ENCODE results near the gene VAMP1.
"Not testable (repeated sequence)": the region's sequence is repeated elsewhere in the genome, so short reads cannot be mapped to it uniquely, and the experiment has no call there.

Gene VAMP1

GRCh38 chr12:6507102-6507998, 36.9 kb upstream of the VAMP1 start:
- TF ChIP-seq CTCF (IDR thresholded peaks at IDR 0.05; ENCODE audit: insufficient read depth, low read length): no peak
- TF ChIP-seq GABPA (IDR thresholded peaks at IDR 0.05; ENCODE audit: low read depth): no peak
- TF ChIP-seq POLR2AphosphoS5 (IDR thresholded peaks at IDR 0.05; ENCODE audit: low read depth): no peak
- TF ChIP-seq REST (IDR thresholded peaks at IDR 0.05; ENCODE audit: insufficient replicate concordance, low read depth): no peak
- no peak for TF ChIP-seq SPI1 (IDR thresholded peaks at IDR 0.05; ENCODE audit: borderline replicate concordance, low read depth)
- no peak for DNase-seq (ENCODE audit: low read depth in 1 of 2, low spot score in 1 of 2)
- no peak overlapping the region for H3K4me3 ChIP-seq (replicated peaks; ENCODE audit: insufficient read depth, low read length)
- no peak overlapping the region for H3K27ac ChIP-seq (replicated peaks)
- H3K27me3 ChIP-seq (ENCODE audit: insufficient read depth, poor library complexity, severe bottlenecking): no peaks in the 10 kb centered on the region

GRCh38 chr12:6500466-6500865, 30.0 kb upstream of the VAMP1 start:
- Histone ChIP-seq H3K27me3 (ENCODE audit: insufficient read depth, poor library complexity, severe bottlenecking) (no peaks in the 10 kb centered on the region), H3K27ac (replicated peaks) (no peak overlapping the region), H3K4me3 (replicated peaks; ENCODE audit: insufficient read depth, low read length) (no peak overlapping the region)
- TF ChIP-seq GABPA (IDR thresholded peaks at IDR 0.05; ENCODE audit: low read depth): no peak
- no peak for TF ChIP-seq POLR2AphosphoS5 (IDR thresholded peaks at IDR 0.05; ENCODE audit: low read depth)
- no peak for TF ChIP-seq REST (IDR thresholded peaks at IDR 0.05; ENCODE audit: insufficient replicate concordance, low read depth)
- TF ChIP-seq SPI1 (IDR thresholded peaks at IDR 0.05; ENCODE audit: borderline replicate concordance, low read depth): no peak
- TF ChIP-seq CTCF (IDR thresholded peaks at IDR 0.05; ENCODE audit: insufficient read depth, low read length): no peak
- no peak for DNase-seq (ENCODE audit: low read depth in 1 of 2, low spot score in 1 of 2)

- H3K4me3 ChIP-seq (replicated peaks; ENCODE audit: insufficient read depth, low read length); H3K27ac ChIP-seq (replicated peaks); H3K27me3 ChIP-seq (ENCODE audit: insufficient read depth, poor library complexity, severe bottlenecking); DNase-seq (ENCODE audit: low read depth in 1 of 2, low spot score in 1 of 2): not testable (repeated sequence)
Measured at GRCh38 chr12:6497291-6497690, 26.8 kb upstream of the VAMP1 start.

- peak; percentile 3 to 49 for DNase-seq (ENCODE audit: low read depth in 1 of 2, low spot score in 1 of 2)
- Histone ChIP-seq H3K27me3 (ENCODE audit: insufficient read depth, poor library complexity, severe bottlenecking) (no peaks in the 10 kb centered on the region), H3K27ac (replicated peaks) (peak overlapping the region; percentile 92), H3K4me3 (replicated peaks; ENCODE audit: insufficient read depth, low read length) (peak overlapping the region; percentile 93)
- no peak for TF ChIP-seq GABPA (IDR thresholded peaks at IDR 0.05; ENCODE audit: low read depth)
Measured at GRCh38 chr12:6494968-6495367, 24.5 kb upstream of the VAMP1 start.

All from HL-60 (cell line).